Measurements from ENCODE around the gene RASGRP1.

RASGRP1 gene

GRCh38 chr15:38514601-38515000 lies 50.0 kb downstream of the RASGRP1 start:
- H3K9me2 ChIP-seq (ENCODE audit: low read depth, low read length) = no peaks in the 10 kb centered on the region
- no peaks in the 10 kb centered on the region for H3K79me2 ChIP-seq (ENCODE audit: insufficient read depth, low read length)
- TF ChIP-seq, protein P1, sequence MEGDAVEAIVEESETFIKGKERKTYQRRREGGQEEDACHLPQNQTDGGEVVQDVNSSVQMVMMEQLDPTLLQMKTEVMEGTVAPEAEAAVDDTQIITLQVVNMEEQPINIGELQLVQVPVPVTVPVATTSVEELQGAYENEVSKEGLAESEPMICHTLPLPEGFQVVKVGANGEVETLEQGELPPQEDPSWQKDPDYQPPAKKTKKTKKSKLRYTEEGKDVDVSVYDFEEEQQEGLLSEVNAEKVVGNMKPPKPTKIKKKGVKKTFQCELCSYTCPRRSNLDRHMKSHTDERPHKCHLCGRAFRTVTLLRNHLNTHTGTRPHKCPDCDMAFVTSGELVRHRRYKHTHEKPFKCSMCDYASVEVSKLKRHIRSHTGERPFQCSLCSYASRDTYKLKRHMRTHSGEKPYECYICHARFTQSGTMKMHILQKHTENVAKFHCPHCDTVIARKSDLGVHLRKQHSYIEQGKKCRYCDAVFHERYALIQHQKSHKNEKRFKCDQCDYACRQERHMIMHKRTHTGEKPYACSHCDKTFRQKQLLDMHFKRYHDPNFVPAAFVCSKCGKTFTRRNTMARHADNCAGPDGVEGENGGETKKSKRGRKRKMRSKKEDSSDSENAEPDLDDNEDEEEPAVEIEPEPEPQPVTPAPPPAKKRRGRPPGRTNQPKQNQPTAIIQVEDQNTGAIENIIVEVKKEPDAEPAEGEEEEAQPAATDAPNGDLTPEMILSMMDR (IDR thresholded peaks at IDR 0.05; ENCODE audit: low read length) = no peak
- no peak for TF ChIP-seq EZH2 (IDR thresholded peaks at IDR 0.05; ENCODE audit: borderline replicate concordance, low read length)
- H3K27me3 ChIP-seq (ENCODE audit: insufficient read depth, low read length) = no peaks in the 10 kb centered on the region
- no peaks in the 10 kb centered on the region for H3K9me3 ChIP-seq (ENCODE audit: low read length)
- no peaks in the 10 kb centered on the region for H4K20me1 ChIP-seq (ENCODE audit: insufficient read depth, low read length)
- H3K4me2 ChIP-seq (ENCODE audit: low read length) = no peak overlapping the region
- H2AFZ ChIP-seq (ENCODE audit: low read length) = no peak overlapping the region
- H3K4me3 ChIP-seq (ENCODE audit: low read depth, low read length, poor library complexity, severe bottlenecking) = no peak overlapping the region
- H3F3A ChIP-seq (ENCODE audit: insufficient read depth, low read length) = no peaks in the 10 kb centered on the region
- H3K36me3 ChIP-seq (ENCODE audit: insufficient read depth, low read length) = peaks cover 39% of the 10 kb centered on the region
- no peak overlapping the region for H3K9ac ChIP-seq (ENCODE audit: low read length)
- H3K27ac ChIP-seq (ENCODE audit: low read depth, low read length, poor library complexity, severe bottlenecking) = no peak overlapping the region
- H3K4me1 ChIP-seq (ENCODE audit: insufficient read depth, low read length, severe bottlenecking) = no peaks in the 10 kb centered on the region

DNA sequence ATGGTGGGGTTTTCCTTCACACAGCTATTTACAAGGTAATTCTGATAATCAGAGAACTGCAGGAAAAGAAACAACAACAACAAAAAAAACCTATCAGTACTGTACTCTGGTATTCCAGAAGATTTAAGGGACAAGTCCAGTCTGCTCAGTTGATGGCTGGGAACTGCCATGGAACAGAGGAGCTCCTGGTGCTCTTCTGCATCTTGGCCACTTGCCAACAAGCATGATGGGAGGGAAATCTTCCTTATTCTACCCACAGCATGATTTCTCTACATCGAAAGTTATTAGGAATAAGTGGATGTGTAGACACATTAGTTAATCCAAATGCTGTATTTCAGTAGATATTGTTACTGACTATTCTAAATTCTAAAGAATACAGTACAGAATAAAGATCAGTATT lies 51.7 kb downstream of the RASGRP1 start:
- H3K27me3 ChIP-seq (ENCODE audit: insufficient read depth, low read length) = no peaks in the 10 kb centered on the region
- no peaks in the 10 kb centered on the region for H3F3A ChIP-seq (ENCODE audit: insufficient read depth, low read length)
- no peak for TF ChIP-seq EZH2 (IDR thresholded peaks at IDR 0.05; ENCODE audit: borderline replicate concordance, low read length)
- TF ChIP-seq, protein P1 (IDR thresholded peaks at IDR 0.05; ENCODE audit: low read length) = no peak
- H4K20me1 ChIP-seq (ENCODE audit: insufficient read depth, low read length) = no peaks in the 10 kb centered on the region
- no peaks in the 10 kb centered on the region for H3K9me2 ChIP-seq (ENCODE audit: low read depth, low read length)
- H3K9ac ChIP-seq (ENCODE audit: low read length) = no peak overlapping the region
- no peaks in the 10 kb centered on the region for H3K79me2 ChIP-seq (ENCODE audit: insufficient read depth, low read length)
- no peak overlapping the region for H3K4me2 ChIP-seq (ENCODE audit: low read length)
- no peaks in the 10 kb centered on the region for H3K9me3 ChIP-seq (ENCODE audit: low read length)
- no peak overlapping the region for H3K27ac ChIP-seq (ENCODE audit: low read depth, low read length, poor library complexity, severe bottlenecking)
- H3K36me3 ChIP-seq (ENCODE audit: insufficient read depth, low read length) = peaks cover 40% of the 10 kb centered on the region
- no peaks in the 10 kb centered on the region for H3K4me1 ChIP-seq (ENCODE audit: insufficient read depth, low read length, severe bottlenecking)
- no peak overlapping the region for H3K4me3 ChIP-seq (ENCODE audit: low read depth, low read length, poor library complexity, severe bottlenecking)
- H2AFZ ChIP-seq (ENCODE audit: low read length) = no peak overlapping the region

DNA sequence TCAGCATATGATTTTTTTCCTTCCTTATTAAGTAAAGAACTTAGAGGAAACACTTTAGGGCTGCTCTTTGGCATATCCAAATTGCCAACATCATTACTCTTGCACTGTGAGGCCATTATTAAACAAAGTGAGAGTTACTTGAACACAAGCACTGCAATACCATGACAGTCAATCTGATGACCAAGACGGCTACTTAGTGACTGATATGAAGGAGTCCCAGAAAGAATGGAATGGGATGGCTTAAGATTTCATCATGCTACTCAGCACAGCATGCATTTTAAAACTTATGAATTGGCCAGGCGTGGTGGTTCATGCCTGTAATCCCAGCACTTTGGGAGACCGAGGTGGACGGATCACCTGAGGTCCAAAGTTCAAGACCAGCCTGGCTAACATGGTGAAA lies 55.5 kb downstream of the RASGRP1 start:
- Histone ChIP-seq H3K4me1 (ENCODE audit: insufficient read depth, low read length, severe bottlenecking) (no peaks in the 10 kb centered on the region), H3K27me3 (ENCODE audit: insufficient read depth, low read length) (no peaks in the 10 kb centered on the region), H4K20me1 (ENCODE audit: insufficient read depth, low read length) (no peaks in the 10 kb centered on the region), H2AFZ (ENCODE audit: low read length) (no peak overlapping the region), H3K27ac (ENCODE audit: low read depth, low read length, poor library complexity, severe bottlenecking) (no peak overlapping the region), H3K36me3 (ENCODE audit: insufficient read depth, low read length) (peaks cover 56% of the 10 kb centered on the region), H3F3A (ENCODE audit: insufficient read depth, low read length) (no peaks in the 10 kb centered on the region), H3K4me2 (ENCODE audit: low read length) (no peak overlapping the region), H3K9me2 (ENCODE audit: low read depth, low read length) (no peaks in the 10 kb centered on the region), H3K9me3 (ENCODE audit: low read length) (no peaks in the 10 kb centered on the region), H3K79me2 (ENCODE audit: insufficient read depth, low read length) (no peaks in the 10 kb centered on the region), H3K9ac (ENCODE audit: low read length) (no peak overlapping the region), H3K4me3 (ENCODE audit: low read depth, low read length, poor library complexity, severe bottlenecking) (no peak overlapping the region)
- no peak for TF ChIP-seq EZH2 (IDR thresholded peaks at IDR 0.05; ENCODE audit: borderline replicate concordance, low read length)
- TF ChIP-seq, protein P1 (IDR thresholded peaks at IDR 0.05; ENCODE audit: low read length) = no peak
